Measurements from ENCODE around the gene TERB2.
"Not testable (repeated sequence)": the region's sequence is repeated elsewhere in the genome, so short reads cannot be mapped to it uniquely, and the experiment has no call there.

DNA sequence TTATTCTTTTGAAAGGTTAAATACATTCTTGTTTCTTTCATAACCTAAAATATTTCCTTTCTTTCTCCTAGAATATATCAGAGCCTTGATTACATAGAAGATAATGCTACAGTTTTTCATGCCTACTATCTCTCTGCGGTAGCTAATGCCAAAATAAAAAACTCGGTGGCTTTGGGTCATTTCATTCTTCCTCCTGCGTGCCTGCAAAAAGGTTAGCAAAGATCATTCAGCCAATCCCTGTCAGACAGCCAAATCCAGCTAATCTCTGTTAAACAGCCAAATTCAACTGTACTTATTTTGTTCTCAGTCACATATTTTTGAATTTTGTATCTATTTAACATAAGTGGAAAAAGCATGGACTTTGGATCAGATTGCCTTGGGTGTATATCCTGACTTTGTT lies 1.8 kb downstream of the TERB2 start:
- not testable (repeated sequence) for TF ChIP-seq POLR2AphosphoS5 (IDR thresholded peaks at IDR 0.05); POLR2A (IDR thresholded peaks at IDR 0.05); EP300 (IDR thresholded peaks at IDR 0.05; ENCODE audit: low read depth)
- TF ChIP-seq, protein P1, sequence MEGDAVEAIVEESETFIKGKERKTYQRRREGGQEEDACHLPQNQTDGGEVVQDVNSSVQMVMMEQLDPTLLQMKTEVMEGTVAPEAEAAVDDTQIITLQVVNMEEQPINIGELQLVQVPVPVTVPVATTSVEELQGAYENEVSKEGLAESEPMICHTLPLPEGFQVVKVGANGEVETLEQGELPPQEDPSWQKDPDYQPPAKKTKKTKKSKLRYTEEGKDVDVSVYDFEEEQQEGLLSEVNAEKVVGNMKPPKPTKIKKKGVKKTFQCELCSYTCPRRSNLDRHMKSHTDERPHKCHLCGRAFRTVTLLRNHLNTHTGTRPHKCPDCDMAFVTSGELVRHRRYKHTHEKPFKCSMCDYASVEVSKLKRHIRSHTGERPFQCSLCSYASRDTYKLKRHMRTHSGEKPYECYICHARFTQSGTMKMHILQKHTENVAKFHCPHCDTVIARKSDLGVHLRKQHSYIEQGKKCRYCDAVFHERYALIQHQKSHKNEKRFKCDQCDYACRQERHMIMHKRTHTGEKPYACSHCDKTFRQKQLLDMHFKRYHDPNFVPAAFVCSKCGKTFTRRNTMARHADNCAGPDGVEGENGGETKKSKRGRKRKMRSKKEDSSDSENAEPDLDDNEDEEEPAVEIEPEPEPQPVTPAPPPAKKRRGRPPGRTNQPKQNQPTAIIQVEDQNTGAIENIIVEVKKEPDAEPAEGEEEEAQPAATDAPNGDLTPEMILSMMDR (IDR thresholded peaks at IDR 0.05) = not testable (repeated sequence)

All from transverse colon (tissue), 4 donors.